ENCODE measurements around the gene GPC4. TPM values are rescaled to one million over a fixed set of nuclear protein-coding genes. Genes with fewer than 3 reads are reported as not detected.

The GPC4 gene
- total RNA-seq, 1 experiment from 2014 or later: 1.4 TPM

GRCh38 chrX:133391111-133391510 lies 24.2 kb downstream of the GPC4 start:
- no peak for ATAC-seq
- TF ChIP-seq SIN3A (IDR thresholded peaks at IDR 0.05; ENCODE audit: borderline replicate concordance, insufficient read depth, low read depth, low read length) (no peak), POLR2AphosphoS5 (IDR thresholded peaks at IDR 0.05; ENCODE audit: low read depth, low read length) (no peak), TCF7L2 (IDR thresholded peaks at IDR 0.05; ENCODE audit: low read depth, low read length) (no peak)
- TF ChIP-seq, protein P1, sequence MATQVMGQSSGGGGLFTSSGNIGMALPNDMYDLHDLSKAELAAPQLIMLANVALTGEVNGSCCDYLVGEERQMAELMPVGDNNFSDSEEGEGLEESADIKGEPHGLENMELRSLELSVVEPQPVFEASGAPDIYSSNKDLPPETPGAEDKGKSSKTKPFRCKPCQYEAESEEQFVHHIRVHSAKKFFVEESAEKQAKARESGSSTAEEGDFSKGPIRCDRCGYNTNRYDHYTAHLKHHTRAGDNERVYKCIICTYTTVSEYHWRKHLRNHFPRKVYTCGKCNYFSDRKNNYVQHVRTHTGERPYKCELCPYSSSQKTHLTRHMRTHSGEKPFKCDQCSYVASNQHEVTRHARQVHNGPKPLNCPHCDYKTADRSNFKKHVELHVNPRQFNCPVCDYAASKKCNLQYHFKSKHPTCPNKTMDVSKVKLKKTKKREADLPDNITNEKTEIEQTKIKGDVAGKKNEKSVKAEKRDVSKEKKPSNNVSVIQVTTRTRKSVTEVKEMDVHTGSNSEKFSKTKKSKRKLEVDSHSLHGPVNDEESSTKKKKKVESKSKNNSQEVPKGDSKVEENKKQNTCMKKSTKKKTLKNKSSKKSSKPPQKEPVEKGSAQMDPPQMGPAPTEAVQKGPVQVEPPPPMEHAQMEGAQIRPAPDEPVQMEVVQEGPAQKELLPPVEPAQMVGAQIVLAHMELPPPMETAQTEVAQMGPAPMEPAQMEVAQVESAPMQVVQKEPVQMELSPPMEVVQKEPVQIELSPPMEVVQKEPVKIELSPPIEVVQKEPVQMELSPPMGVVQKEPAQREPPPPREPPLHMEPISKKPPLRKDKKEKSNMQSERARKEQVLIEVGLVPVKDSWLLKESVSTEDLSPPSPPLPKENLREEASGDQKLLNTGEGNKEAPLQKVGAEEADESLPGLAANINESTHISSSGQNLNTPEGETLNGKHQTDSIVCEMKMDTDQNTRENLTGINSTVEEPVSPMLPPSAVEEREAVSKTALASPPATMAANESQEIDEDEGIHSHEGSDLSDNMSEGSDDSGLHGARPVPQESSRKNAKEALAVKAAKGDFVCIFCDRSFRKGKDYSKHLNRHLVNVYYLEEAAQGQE (IDR thresholded peaks at IDR 0.05; ENCODE audit: insufficient read depth in 1 of 2, low read depth in 2 of 2, low read length in 1 of 2): no peak
- TF ChIP-seq, protein P2, sequence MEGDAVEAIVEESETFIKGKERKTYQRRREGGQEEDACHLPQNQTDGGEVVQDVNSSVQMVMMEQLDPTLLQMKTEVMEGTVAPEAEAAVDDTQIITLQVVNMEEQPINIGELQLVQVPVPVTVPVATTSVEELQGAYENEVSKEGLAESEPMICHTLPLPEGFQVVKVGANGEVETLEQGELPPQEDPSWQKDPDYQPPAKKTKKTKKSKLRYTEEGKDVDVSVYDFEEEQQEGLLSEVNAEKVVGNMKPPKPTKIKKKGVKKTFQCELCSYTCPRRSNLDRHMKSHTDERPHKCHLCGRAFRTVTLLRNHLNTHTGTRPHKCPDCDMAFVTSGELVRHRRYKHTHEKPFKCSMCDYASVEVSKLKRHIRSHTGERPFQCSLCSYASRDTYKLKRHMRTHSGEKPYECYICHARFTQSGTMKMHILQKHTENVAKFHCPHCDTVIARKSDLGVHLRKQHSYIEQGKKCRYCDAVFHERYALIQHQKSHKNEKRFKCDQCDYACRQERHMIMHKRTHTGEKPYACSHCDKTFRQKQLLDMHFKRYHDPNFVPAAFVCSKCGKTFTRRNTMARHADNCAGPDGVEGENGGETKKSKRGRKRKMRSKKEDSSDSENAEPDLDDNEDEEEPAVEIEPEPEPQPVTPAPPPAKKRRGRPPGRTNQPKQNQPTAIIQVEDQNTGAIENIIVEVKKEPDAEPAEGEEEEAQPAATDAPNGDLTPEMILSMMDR (IDR thresholded peaks at IDR 0.05): no peak
- intact Hi-C loops (cut with micrococcal nuclease; ENCODE audit: unreplicated experiment) (no loop called here), in situ Hi-C loops (cut with HindIII; ENCODE audit: low pct_unique_long_range_greater_than_20kb, low sequenced_read_pairs) (no loop called here)
- no peaks in the 10 kb centered on the region for H3K36me3 ChIP-seq (ENCODE audit: control insufficient read depth, insufficient read depth, low read length)
- H3K9me3 ChIP-seq (ENCODE audit: control insufficient read depth, insufficient read depth, low read depth, low read length): no peaks in the 10 kb centered on the region
- POLR2A ChIA-PET: interaction anchor here (0.5 kb wide), 1 partner anchor 254 kb away, joined by 3 read pairs; no protein-coding TSS in a partner anchor
- no peak overlapping the region for H3K27ac ChIP-seq (ENCODE audit: low read length)
- no peak overlapping the region for H3K4me3 ChIP-seq (ENCODE audit: low read depth in 2 of 2, low read length in 2 of 2)
- H3K4me1 ChIP-seq (ENCODE audit: control insufficient read depth, insufficient read depth, low read length): no peaks in the 10 kb centered on the region
- DNase-seq (ENCODE audit: low read depth, low spot score): no peak
- CTCF ChIA-PET: no interaction called here
- H3K27me3 ChIP-seq (ENCODE audit: control insufficient read depth, insufficient read depth, low read length): peaks cover 6% of the 10 kb centered on the region; the same call in 1 of the 2 replicates
- BruUV-seq (replicated peaks): no TSS peak

GRCh38 chrX:133390676-133391075 lies 24.6 kb downstream of the GPC4 start:
- ChIA-PET POLR2A (no interaction called here), CTCF (no interaction called here)
- no peak for TF ChIP-seq TCF7L2 (IDR thresholded peaks at IDR 0.05; ENCODE audit: low read depth, low read length)
- no peak for TF ChIP-seq POLR2AphosphoS5 (IDR thresholded peaks at IDR 0.05; ENCODE audit: low read depth, low read length)
- TF ChIP-seq SIN3A (IDR thresholded peaks at IDR 0.05; ENCODE audit: borderline replicate concordance, insufficient read depth, low read depth, low read length): no peak
- TF ChIP-seq, protein P1 (IDR thresholded peaks at IDR 0.05; ENCODE audit: insufficient read depth in 1 of 2, low read depth in 2 of 2, low read length in 1 of 2): no peak
- TF ChIP-seq, protein P2 (IDR thresholded peaks at IDR 0.05): no peak
- Histone ChIP-seq H3K27ac (ENCODE audit: low read length) (no peak overlapping the region), H3K4me1 (ENCODE audit: control insufficient read depth, insufficient read depth, low read length) (no peaks in the 10 kb centered on the region), H3K36me3 (ENCODE audit: control insufficient read depth, insufficient read depth, low read length) (no peaks in the 10 kb centered on the region), H3K4me3 (ENCODE audit: low read depth in 2 of 2, low read length in 2 of 2) (no peak overlapping the region), H3K9me3 (ENCODE audit: control insufficient read depth, insufficient read depth, low read depth, low read length) (no peaks in the 10 kb centered on the region), H3K27me3 (ENCODE audit: control insufficient read depth, insufficient read depth, low read length) (peaks cover 6% of the 10 kb centered on the region; the same call in 1 of the 2 replicates)
- intact Hi-C loops (cut with micrococcal nuclease; ENCODE audit: unreplicated experiment): no loop called here
- ATAC-seq (no peak), DNase-seq (ENCODE audit: low read depth, low spot score) (no peak)
- in situ Hi-C loops (cut with HindIII; ENCODE audit: low pct_unique_long_range_greater_than_20kb, low sequenced_read_pairs): no loop called here
- no TSS peak for BruUV-seq (replicated peaks)
